Measurements from ENCODE around the gene CAV1. TPM values are rescaled to one million over a fixed set of nuclear protein-coding genes. Genes with fewer than 3 reads are reported as not detected.

Gene CAV1
- total RNA-seq, 3 donors from 2014 or later = 0.48 to 1.2 (median 1.1) TPM

DNA sequence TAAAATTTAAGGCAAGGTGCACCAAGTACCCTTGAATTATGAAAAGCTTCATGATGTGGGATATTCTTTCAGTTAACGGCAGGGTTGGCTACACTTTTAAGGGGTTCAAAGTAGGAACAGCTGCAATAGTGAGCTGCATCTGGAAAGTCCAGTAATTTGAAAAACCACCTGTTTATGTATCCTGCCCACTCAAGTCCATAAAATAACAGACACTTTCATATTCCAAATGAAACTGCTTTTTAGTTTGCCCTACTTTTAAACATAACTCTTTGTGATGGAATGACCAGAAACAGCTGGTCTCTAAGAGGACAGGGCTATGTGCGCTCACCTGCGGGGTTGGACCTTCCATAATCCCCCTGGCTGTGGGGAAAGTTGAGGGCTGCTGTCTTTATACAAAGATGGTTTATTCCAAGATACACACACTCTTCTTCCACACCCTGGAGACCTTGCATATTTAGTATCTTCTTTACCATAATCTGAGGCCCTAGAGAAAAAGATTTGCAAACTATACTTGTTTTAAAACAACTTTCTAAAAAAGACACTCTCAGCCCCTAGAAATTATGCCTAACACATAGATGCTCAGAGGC, 7.4 kb downstream of the CAV1 start:
- no peaks in the 10 kb centered on the region for H3K9me3 Mint-ChIP-seq
- no peaks in the 10 kb centered on the region for H3K36me3 Mint-ChIP-seq (ENCODE audit: insufficient read depth)
- ATAC-seq (no peak), DNase-seq (no peak)
- no peaks in the 10 kb centered on the region for H3K4me1 Mint-ChIP-seq (ENCODE audit: low read depth)
- H3K27me3 Mint-ChIP-seq (ENCODE audit: low read depth) = peaks cover 32% of the 10 kb centered on the region
- no peak overlapping the region for H3K4me3 Mint-ChIP-seq

DNA sequence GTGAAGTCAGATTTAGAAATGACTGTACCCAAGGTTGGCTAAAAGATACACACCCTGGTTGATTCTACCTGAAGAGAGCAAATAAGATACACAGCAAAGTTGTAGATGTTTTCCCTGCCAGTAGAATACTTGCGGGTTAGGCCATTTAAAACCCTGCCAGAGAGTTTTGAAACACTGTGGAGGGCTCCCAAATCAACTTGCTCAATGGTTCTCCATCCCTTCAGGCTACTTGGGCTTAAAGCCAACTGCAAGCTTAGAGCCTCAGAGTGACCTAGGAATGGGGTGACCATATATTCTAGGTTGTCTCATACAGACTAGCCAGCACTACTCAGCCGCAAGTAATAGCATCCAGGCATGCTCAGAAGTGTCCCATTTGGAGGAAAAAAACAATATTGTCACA, 10.0 kb downstream of the CAV1 start:
- no peak overlapping the region for H3K4me3 Mint-ChIP-seq
- DNase-seq = no peak
- H3K4me1 Mint-ChIP-seq (ENCODE audit: low read depth) = no peaks in the 10 kb centered on the region
- ATAC-seq = no peak
- H3K36me3 Mint-ChIP-seq (ENCODE audit: insufficient read depth) = no peaks in the 10 kb centered on the region
- peaks cover 3% of the 10 kb centered on the region for H3K9me3 Mint-ChIP-seq
- peaks cover 24% of the 10 kb centered on the region for H3K27me3 Mint-ChIP-seq (ENCODE audit: low read depth)

DNA sequence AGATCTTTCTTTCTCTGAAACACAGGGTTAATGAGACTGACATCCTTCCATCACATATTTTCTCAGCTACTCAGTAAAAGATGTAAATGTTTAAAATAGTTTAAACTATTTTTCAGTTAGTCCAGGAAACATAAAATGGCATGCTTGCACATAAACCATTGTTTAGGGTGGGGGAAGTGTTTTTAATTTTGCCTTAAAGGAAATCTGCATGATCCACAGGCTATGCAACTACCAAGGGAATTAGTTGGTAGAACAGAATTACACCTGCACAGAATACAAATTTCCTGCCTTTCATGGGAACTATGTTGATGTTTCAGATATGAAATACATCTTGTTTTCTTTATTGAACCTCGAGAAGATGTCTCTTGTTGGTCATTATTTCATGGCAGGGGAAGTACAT, 10.6 kb downstream of the CAV1 start:
- Mint-ChIP-seq H3K4me1 (ENCODE audit: low read depth) (no peaks in the 10 kb centered on the region), H3K36me3 (ENCODE audit: insufficient read depth) (no peaks in the 10 kb centered on the region), H3K27me3 (ENCODE audit: low read depth) (peaks cover 28% of the 10 kb centered on the region), H3K9me3 (peaks cover 3% of the 10 kb centered on the region), H3K4me3 (no peak overlapping the region)
- DNase-seq = no peak
- ATAC-seq = no peak

DNA sequence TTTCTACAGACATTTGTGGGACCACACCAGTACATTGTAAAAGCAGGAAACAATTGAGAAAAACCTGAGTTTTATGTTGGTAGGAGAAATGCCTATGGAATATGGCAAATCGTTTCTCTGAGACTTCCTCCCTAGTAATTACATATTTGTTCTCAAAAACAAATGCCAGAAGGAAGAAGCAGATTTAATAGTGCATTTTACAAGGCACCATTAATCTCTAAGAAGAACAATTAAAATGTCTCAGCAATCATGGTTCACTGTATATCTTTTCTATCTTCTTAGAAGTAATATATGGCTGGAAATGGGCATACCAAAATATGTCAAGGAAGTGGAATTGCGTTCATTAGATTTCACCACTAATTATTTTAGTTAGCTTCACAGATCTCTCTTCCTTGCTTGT, 13.3 kb downstream of the CAV1 start:
- Mint-ChIP-seq H3K36me3 (ENCODE audit: insufficient read depth) (no peaks in the 10 kb centered on the region), H3K27me3 (ENCODE audit: low read depth) (peaks cover 16% of the 10 kb centered on the region), H3K9me3 (peaks cover 3% of the 10 kb centered on the region), H3K4me3 (no peak overlapping the region), H3K4me1 (ENCODE audit: low read depth) (no peaks in the 10 kb centered on the region)
- DNase-seq = no peak
- ATAC-seq = no peak

DNA sequence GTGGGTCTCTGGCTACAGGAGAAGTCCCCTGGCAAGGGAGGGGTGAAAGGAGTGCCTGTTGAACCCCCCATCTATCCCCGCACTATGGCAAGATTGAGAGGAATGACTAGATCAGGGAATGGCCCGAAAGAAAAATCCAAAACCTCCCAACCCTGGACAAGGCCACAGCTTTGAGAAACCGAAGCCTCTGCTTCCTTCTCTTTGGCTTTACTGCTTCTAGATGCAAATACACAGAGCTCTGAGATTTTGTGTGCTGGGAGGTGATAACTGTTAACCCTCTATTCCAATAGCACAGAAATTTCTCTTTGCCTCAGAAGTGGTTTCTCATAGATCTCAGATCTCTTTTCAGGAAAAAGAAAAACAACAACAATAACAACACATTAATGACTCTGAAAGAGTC, 15.0 kb downstream of the CAV1 start:
- DNase-seq = no peak
- Mint-ChIP-seq H3K4me1 (ENCODE audit: low read depth) (no peaks in the 10 kb centered on the region), H3K9me3 (peaks cover 3% of the 10 kb centered on the region), H3K27me3 (ENCODE audit: low read depth) (peaks cover 26% of the 10 kb centered on the region), H3K36me3 (ENCODE audit: insufficient read depth) (no peaks in the 10 kb centered on the region), H3K4me3 (no peak overlapping the region)
- ATAC-seq = no peak

DNA sequence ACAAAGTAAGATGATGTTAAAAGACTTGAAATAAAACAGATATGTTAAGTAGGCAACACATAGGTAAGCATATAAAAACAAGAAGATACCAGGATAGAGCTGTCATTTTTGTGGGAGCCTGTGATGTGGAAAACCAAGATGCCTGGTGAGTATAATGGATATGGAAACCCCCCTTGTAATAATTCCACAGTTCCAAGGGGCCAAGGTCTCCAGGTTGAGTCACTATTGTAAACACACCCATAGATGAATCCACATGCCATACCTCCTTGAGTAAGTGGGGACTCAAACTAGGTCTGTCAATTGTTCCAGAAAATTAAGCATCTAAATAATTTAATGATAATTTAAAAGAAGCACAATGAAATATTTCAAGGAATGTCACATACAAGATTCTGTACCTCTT, 15.9 kb downstream of the CAV1 start:
- H3K27me3 Mint-ChIP-seq (ENCODE audit: low read depth) = peaks cover 26% of the 10 kb centered on the region
- no peaks in the 10 kb centered on the region for H3K36me3 Mint-ChIP-seq (ENCODE audit: insufficient read depth)
- no peak for DNase-seq
- H3K4me1 Mint-ChIP-seq (ENCODE audit: low read depth) = no peaks in the 10 kb centered on the region
- no peak overlapping the region for H3K4me3 Mint-ChIP-seq
- peaks cover 3% of the 10 kb centered on the region for H3K9me3 Mint-ChIP-seq
- no peak for ATAC-seq

DNA sequence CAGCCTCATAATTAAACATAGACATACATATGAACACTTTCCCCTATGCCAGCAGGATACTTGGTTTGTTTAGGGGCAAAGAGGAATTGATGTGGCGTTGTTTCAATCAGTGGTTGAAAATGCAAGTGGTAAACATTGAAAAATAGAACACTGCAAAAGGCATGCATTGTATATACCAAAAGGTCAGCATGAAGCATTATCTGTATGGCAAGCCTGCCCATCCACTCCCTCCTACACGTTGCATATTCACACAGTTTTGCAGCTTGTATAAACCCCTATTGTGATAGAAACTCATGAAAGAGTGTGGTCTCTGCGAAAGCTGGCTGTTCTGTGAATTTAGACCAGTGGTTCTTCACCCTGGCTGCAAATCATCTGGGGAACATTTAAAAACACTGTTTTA, 17.1 kb downstream of the CAV1 start:
- no peak overlapping the region for H3K4me3 Mint-ChIP-seq
- H3K9me3 Mint-ChIP-seq = peaks cover 3% of the 10 kb centered on the region
- no peaks in the 10 kb centered on the region for H3K36me3 Mint-ChIP-seq (ENCODE audit: insufficient read depth)
- no peak for DNase-seq
- H3K27me3 Mint-ChIP-seq (ENCODE audit: low read depth) = peaks cover 26% of the 10 kb centered on the region
- H3K4me1 Mint-ChIP-seq (ENCODE audit: low read depth) = no peaks in the 10 kb centered on the region
- no peak for ATAC-seq

DNA sequence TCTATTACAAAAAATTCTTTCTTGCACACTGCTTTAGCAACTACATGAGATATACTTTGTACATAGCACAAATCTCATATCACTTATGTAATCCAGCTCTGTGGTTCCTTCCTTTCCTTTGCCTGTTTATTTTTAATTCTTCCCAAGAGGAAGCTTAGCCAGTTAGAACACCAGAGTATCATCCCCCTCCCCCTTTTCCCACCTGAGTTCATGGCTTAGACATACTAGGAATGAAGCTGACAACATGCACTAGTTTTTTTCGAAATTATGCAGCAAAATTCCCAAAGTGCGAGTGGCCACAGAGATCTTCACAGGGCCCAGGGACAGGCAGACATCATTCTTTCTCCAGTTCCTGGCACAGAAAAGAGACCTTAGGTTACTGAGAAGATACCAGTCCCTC, 17.8 kb downstream of the CAV1 start:
- no peak overlapping the region for H3K4me3 Mint-ChIP-seq
- H3K4me1 Mint-ChIP-seq (ENCODE audit: low read depth) = no peaks in the 10 kb centered on the region
- H3K27me3 Mint-ChIP-seq (ENCODE audit: low read depth) = peaks cover 22% of the 10 kb centered on the region
- no peaks in the 10 kb centered on the region for H3K36me3 Mint-ChIP-seq (ENCODE audit: insufficient read depth)
- peaks cover 3% of the 10 kb centered on the region for H3K9me3 Mint-ChIP-seq
- DNase-seq (no peak), ATAC-seq (no peak)

DNA sequence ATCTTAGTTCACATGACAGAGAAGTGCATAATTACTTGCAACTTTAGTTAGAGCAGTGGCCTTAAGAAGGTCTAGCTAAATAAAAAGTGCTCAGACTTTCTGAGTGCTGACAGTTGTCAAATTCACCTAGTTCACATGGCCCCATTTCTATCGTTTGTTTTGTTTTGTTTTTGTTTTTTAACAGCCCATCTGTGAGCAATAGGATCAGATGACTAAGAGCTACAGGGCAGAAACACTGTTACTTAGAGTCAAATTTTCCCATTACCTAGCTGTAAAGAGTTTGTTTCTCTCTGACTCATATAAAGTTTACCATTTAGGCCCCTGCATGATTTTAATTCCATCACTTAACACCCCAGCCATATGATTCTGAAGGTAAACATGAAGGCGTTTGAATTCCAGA, 18.8 kb downstream of the CAV1 start:
- no peak for DNase-seq
- Mint-ChIP-seq H3K9me3 (peaks cover 3% of the 10 kb centered on the region), H3K4me3 (no peak overlapping the region), H3K4me1 (ENCODE audit: low read depth) (no peaks in the 10 kb centered on the region), H3K36me3 (ENCODE audit: insufficient read depth) (no peaks in the 10 kb centered on the region), H3K27me3 (ENCODE audit: low read depth) (peaks cover 24% of the 10 kb centered on the region)
- ATAC-seq = peak in 1 of 2 donors; percentile 61

DNA sequence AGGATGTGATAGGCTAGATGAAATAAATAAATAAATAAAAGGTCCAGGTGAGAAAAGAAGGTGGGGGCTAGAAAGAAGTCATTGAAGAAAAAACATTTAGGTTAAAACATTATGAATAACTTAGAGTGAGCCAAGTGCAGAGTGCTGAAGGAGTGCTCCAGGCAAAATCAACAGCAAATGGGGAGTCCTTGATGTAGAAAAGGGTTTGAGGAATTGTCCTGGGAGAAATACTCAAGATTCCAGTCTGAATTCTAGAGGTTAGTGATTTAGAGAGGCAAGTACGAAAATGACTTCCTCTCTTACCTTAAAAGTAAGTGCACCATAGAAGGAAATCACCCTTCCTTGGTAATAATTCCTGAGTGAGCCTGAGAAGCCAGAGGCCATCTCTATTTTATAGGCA, 19.7 kb downstream of the CAV1 start:
- Mint-ChIP-seq H3K9me3 (no peaks in the 10 kb centered on the region), H3K4me3 (no peak overlapping the region)

DNA sequence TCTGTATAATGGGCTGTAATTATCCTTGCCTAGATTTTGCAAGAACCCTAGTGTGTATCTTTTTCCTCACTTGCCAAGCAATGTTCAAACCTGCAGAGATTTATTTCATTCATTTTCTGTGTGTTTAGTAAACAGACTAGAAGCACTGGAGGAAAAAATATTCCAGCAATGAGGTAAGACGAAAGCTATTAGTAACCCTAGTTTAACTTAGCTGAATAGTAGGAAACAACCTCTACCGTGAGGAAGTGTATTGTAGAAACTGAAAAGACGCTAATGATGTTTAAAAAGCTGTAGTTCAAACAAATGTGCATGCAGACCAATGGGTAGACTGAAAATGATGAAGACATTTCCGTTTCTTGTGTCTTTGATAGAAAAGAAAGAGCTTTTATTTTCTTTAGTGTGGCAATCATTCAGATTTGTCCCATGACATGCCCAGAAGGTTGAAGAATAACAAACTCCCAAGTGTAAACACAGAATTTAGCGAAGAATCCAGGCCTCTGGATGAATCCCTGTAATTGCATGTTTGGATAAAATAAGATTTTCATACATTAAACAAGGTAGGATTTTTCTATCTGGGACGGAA, 20.7 kb downstream of the CAV1 start:
- H3K4me3 Mint-ChIP-seq = no peak overlapping the region
- H3K9me3 Mint-ChIP-seq = no peaks in the 10 kb centered on the region
- peaks cover 14% of the 10 kb centered on the region for H3K27me3 Mint-ChIP-seq (ENCODE audit: low read depth)
- ATAC-seq (no peak), DNase-seq (no peak)
- H3K36me3 Mint-ChIP-seq (ENCODE audit: insufficient read depth) = no peaks in the 10 kb centered on the region
- H3K4me1 Mint-ChIP-seq (ENCODE audit: low read depth) = no peaks in the 10 kb centered on the region

More for the DNA sequence above, 19.7 kb downstream of the CAV1 start:
- DNase-seq (no peak), ATAC-seq (no peak)
- no peaks in the 10 kb centered on the region for H3K4me1 Mint-ChIP-seq (ENCODE audit: low read depth)
- peaks cover 21% of the 10 kb centered on the region for H3K27me3 Mint-ChIP-seq (ENCODE audit: low read depth)
- H3K36me3 Mint-ChIP-seq (ENCODE audit: insufficient read depth) = no peaks in the 10 kb centered on the region

DNA sequence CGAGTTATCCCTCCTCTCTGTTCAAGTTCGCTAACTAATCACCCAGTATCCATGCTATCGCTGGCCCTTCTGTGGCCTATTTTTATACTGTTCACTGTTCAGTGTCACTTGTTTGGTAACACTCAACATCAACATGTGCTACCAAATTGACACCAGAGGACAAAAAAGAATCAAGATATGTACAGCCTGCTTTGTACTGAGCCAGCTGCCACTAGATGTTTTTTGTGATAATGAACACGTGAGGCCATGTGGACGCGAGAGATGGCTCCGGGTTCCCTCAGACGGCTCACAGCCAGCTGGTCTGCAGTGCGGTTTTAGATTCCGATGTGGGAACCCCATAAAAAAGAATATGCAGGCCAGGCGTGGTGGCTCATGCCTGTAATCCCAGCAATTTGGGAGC, 21.2 kb downstream of the CAV1 start:
- H3K4me3 Mint-ChIP-seq = no peak overlapping the region
- H3K4me1 Mint-ChIP-seq (ENCODE audit: low read depth) = no peaks in the 10 kb centered on the region
- DNase-seq (no peak), ATAC-seq (no peak)
- H3K36me3 Mint-ChIP-seq (ENCODE audit: insufficient read depth) = no peaks in the 10 kb centered on the region
- peaks cover 14% of the 10 kb centered on the region for H3K27me3 Mint-ChIP-seq (ENCODE audit: low read depth)
- no peaks in the 10 kb centered on the region for H3K9me3 Mint-ChIP-seq

DNA sequence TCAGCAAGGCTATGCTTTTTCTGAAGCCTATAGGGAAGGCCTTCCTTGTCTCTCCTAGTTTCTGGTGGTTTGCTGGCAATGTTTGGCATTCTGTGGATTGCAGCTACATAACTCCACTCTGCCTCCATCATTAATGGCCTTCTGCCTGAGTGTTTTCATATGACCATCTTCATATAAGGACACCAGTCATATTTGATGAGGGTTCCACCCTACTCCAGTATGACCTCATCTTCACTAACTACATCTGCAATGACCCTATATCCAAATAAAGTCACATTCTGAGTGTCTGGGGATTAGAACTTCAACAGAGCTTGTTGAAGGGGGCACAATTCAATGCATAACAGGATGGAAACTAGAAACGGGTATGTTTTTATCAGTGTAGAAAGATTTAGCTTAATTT, 22.1 kb downstream of the CAV1 start:
- H3K9me3 Mint-ChIP-seq = no peaks in the 10 kb centered on the region
- no peak for DNase-seq
- no peak for ATAC-seq
- H3K4me3 Mint-ChIP-seq = no peak overlapping the region
- peaks cover 17% of the 10 kb centered on the region for H3K27me3 Mint-ChIP-seq (ENCODE audit: low read depth)
- no peaks in the 10 kb centered on the region for H3K4me1 Mint-ChIP-seq (ENCODE audit: low read depth)
- H3K36me3 Mint-ChIP-seq (ENCODE audit: insufficient read depth) = no peaks in the 10 kb centered on the region

DNA sequence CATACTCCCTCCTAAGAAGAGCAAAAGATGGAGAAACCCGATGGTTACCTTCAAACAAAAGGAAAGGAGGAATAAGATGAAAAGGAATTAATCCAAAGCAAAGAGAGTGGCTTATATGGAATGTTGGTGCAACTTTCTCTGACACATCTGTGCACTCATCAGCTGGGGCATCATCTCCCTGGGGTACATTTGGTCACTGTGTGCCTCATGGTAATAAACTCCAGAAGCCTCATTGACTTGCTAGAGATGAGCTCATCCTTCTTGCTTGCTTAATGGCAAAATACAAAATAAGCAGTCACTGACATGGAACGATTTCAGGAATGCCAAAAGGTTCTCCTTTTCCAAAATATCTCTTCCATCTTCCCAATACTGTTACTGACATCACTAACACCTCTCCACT, 22.5 kb downstream of the CAV1 start:
- Mint-ChIP-seq H3K4me3 (no peak overlapping the region), H3K4me1 (ENCODE audit: low read depth) (no peaks in the 10 kb centered on the region), H3K36me3 (ENCODE audit: insufficient read depth) (no peaks in the 10 kb centered on the region), H3K9me3 (no peaks in the 10 kb centered on the region), H3K27me3 (ENCODE audit: low read depth) (peaks cover 17% of the 10 kb centered on the region)
- ATAC-seq = no peak
- DNase-seq = no peak

DNA sequence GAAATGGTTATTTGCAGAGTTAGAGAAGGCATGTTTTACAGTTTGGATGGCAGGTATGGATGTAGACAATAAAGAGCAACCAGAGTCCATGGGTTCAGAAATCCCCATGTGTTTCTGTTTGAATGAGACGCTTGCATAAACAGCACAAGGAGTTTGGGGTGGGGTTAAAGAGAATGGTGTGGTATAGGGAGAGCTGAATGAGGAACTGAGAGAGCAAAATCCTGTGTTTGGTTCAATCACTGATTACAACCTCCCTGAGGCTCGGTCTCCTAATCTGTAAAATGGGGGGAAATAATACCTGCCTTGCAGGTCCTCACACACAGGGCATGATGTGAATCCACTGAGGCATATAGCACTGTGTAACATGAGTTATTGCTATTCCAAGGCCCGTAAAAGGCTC, 23.7 kb downstream of the CAV1 start:
- ATAC-seq = no peak
- H3K4me3 Mint-ChIP-seq = no peak overlapping the region
- no peaks in the 10 kb centered on the region for H3K9me3 Mint-ChIP-seq
- H3K36me3 Mint-ChIP-seq (ENCODE audit: insufficient read depth) = no peaks in the 10 kb centered on the region
- DNase-seq = no peak
- H3K4me1 Mint-ChIP-seq (ENCODE audit: low read depth) = no peaks in the 10 kb centered on the region
- peaks cover 17% of the 10 kb centered on the region for H3K27me3 Mint-ChIP-seq (ENCODE audit: low read depth)

Measured in activated T-cell treated with anti-CD3 and anti-CD28 coated beads, Interleukin-2, amount 50 U/mL, for 4 hours (primary cell).